SK-N-SH (cell line): ENCODE measurements around the gene ATP8B3.

ENCODE experiments used
- CHD2 ChIP-seq: fragments of 150-350 bp; IDR thresholded peaks from 2 replicates; pipeline ENCODE4 v1.6.1; 2018; ENCODE audit warnings: low read length; ENCODE audit not compliant: partially characterized antibody
- NRF1 ChIP-seq: IDR thresholded peaks from 2 replicates; pipeline ENCODE4 v1.6.1; 2012; ENCODE audit warnings: low read depth, mild to moderate bottlenecking, low read length
- POLR2AphosphoS5 ChIP-seq: IDR thresholded peaks from 2 replicates; pipeline ENCODE4 v1.6.1; 2012; ENCODE audit warnings: low read depth, low read length
- TF ChIP-seq, protein P1 (sequence below): IDR thresholded peaks from 2 replicates; pipeline ENCODE4 v1.6.1; 2012; ENCODE audit warnings: mild to moderate bottlenecking, low read depth, low read length, moderate library complexity
- TF ChIP-seq, protein P2 (sequence below): fragments of 200-600 bp; sonication (generic); IDR thresholded peaks from 2 replicates; pipeline ENCODE4 v1.6.1; 2017; ENCODE audit warnings: antibody characterized with exemption, mild to moderate bottlenecking, moderate library complexity
- TF ChIP-seq, protein P3 (sequence below): IDR thresholded peaks from 2 replicates; pipeline ENCODE4 v1.4.0; 2012; ENCODE audit warnings: low read depth, borderline replicate concordance
- TF ChIP-seq, protein P4 (sequence below): IDR thresholded peaks from 2 replicates; pipeline ENCODE4 v1.4.0; 2012; ENCODE audit warnings: low read depth

DNA sequence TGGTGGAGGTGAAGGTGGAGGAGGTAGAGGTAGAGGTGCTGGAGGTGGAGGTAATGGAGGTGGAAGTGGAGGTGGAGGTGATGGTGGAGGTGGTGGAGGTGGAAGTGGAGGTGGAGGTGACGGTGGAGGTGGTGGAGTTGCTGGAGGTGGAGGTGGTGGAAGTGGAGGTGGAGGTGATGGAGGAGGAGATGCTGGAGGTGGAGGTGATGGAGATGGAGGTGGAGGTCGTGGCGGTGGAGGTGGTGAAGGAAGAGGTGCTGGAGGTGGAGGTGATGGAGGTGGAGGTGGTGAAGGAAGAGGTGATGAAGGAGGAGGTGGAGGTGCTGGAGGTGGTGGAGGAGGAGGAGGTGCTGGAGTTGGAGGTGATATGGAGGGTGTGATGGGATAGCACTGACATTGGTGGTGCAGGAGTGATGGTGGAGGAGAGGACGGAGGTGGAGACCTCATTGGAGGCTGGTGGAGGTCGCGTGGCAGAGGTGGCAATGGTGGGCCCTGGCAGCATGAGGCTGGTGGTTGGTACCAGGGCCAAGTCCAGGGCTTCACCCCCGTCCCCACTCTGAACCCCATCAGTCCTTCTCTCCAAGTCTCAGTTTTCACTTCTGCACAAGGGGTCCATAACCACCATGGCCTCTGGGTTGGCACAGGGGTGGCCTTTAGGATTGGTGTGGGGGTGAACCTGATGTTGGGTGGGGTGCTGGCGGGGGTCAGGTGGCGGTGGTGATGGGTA, 43.0 kb downstream of the ATP8B3 start:
- TF ChIP-seq, protein P1, sequence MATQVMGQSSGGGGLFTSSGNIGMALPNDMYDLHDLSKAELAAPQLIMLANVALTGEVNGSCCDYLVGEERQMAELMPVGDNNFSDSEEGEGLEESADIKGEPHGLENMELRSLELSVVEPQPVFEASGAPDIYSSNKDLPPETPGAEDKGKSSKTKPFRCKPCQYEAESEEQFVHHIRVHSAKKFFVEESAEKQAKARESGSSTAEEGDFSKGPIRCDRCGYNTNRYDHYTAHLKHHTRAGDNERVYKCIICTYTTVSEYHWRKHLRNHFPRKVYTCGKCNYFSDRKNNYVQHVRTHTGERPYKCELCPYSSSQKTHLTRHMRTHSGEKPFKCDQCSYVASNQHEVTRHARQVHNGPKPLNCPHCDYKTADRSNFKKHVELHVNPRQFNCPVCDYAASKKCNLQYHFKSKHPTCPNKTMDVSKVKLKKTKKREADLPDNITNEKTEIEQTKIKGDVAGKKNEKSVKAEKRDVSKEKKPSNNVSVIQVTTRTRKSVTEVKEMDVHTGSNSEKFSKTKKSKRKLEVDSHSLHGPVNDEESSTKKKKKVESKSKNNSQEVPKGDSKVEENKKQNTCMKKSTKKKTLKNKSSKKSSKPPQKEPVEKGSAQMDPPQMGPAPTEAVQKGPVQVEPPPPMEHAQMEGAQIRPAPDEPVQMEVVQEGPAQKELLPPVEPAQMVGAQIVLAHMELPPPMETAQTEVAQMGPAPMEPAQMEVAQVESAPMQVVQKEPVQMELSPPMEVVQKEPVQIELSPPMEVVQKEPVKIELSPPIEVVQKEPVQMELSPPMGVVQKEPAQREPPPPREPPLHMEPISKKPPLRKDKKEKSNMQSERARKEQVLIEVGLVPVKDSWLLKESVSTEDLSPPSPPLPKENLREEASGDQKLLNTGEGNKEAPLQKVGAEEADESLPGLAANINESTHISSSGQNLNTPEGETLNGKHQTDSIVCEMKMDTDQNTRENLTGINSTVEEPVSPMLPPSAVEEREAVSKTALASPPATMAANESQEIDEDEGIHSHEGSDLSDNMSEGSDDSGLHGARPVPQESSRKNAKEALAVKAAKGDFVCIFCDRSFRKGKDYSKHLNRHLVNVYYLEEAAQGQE = no peak
- TF ChIP-seq NRF1 = no peak
- TF ChIP-seq, protein P2, sequence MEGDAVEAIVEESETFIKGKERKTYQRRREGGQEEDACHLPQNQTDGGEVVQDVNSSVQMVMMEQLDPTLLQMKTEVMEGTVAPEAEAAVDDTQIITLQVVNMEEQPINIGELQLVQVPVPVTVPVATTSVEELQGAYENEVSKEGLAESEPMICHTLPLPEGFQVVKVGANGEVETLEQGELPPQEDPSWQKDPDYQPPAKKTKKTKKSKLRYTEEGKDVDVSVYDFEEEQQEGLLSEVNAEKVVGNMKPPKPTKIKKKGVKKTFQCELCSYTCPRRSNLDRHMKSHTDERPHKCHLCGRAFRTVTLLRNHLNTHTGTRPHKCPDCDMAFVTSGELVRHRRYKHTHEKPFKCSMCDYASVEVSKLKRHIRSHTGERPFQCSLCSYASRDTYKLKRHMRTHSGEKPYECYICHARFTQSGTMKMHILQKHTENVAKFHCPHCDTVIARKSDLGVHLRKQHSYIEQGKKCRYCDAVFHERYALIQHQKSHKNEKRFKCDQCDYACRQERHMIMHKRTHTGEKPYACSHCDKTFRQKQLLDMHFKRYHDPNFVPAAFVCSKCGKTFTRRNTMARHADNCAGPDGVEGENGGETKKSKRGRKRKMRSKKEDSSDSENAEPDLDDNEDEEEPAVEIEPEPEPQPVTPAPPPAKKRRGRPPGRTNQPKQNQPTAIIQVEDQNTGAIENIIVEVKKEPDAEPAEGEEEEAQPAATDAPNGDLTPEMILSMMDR = no peak
- TF ChIP-seq, protein P3, sequence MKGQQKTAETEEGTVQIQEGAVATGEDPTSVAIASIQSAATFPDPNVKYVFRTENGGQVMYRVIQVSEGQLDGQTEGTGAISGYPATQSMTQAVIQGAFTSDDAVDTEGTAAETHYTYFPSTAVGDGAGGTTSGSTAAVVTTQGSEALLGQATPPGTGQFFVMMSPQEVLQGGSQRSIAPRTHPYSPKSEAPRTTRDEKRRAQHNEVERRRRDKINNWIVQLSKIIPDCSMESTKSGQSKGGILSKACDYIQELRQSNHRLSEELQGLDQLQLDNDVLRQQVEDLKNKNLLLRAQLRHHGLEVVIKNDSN = no peak
- no peak for TF ChIP-seq CHD2
- no peak for TF ChIP-seq POLR2AphosphoS5
- TF ChIP-seq, protein P4, sequence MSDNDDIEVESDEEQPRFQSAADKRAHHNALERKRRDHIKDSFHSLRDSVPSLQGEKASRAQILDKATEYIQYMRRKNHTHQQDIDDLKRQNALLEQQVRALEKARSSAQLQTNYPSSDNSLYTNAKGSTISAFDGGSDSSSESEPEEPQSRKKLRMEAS = no peak
